ENCODE measurements around the gene PI4K2A.
A peak's percentile ranks its signal among the peaks of the same experiment; 100 is the strongest.

PI4K2A gene

DNA sequence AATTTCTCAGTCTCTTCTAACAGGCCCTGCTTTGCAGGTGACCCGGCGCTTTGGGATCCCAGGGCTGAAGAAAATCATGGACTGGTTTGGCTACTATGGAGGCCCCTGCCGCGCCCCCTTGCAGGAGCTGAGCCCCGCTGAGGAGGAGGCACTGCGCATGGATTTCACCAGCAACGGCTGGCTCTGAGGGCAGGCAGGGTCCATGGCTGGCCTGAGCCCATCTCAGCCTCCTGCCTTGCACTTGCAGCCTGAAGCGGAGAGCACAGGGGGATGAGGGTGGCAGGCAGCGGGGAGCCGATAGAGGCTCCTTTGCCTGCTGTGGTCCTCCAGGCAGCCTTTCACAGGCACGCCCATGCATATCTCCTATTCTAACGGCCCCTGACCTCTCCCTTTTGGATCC is 29.0 kb upstream of the PI4K2A start:
- Histone ChIP-seq H3K79me2 (ENCODE audit: low read length) (no peaks in the 10 kb centered on the region), H3K27me3 (ENCODE audit: low read depth, low read length) (no peaks in the 10 kb centered on the region), H4K20me1 (ENCODE audit: insufficient read depth, low read length) (no peaks in the 10 kb centered on the region), H3K9me3 (ENCODE audit: insufficient read depth, low read length) (no peaks in the 10 kb centered on the region), H3K27ac (ENCODE audit: low read length) (no peak overlapping the region), H2AFZ (ENCODE audit: low read depth, low read length) (no peak overlapping the region), H3K4me1 (ENCODE audit: low read length) (no peaks in the 10 kb centered on the region), H3K36me3 (replicated peaks; ENCODE audit: low read depth, low read length) (no peaks in the 10 kb centered on the region), H3K4me2 (ENCODE audit: low read length) (no peak overlapping the region), H3K4me3 (ENCODE audit: low read length) (no peak overlapping the region), H3K9ac (ENCODE audit: low read length) (no peak overlapping the region)
- no peak for TF ChIP-seq EZH2phosphoT487 (IDR thresholded peaks at IDR 0.05; ENCODE audit: low read depth)
- TF ChIP-seq, protein P1, sequence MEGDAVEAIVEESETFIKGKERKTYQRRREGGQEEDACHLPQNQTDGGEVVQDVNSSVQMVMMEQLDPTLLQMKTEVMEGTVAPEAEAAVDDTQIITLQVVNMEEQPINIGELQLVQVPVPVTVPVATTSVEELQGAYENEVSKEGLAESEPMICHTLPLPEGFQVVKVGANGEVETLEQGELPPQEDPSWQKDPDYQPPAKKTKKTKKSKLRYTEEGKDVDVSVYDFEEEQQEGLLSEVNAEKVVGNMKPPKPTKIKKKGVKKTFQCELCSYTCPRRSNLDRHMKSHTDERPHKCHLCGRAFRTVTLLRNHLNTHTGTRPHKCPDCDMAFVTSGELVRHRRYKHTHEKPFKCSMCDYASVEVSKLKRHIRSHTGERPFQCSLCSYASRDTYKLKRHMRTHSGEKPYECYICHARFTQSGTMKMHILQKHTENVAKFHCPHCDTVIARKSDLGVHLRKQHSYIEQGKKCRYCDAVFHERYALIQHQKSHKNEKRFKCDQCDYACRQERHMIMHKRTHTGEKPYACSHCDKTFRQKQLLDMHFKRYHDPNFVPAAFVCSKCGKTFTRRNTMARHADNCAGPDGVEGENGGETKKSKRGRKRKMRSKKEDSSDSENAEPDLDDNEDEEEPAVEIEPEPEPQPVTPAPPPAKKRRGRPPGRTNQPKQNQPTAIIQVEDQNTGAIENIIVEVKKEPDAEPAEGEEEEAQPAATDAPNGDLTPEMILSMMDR (IDR thresholded peaks at IDR 0.05; ENCODE audit: low read depth, low read length) = no peak

GRCh38 chr10:97612386-97612785 is 28.1 kb upstream of the PI4K2A start:
- Histone ChIP-seq H3K4me1 (ENCODE audit: low read length) (no peaks in the 10 kb centered on the region), H3K79me2 (ENCODE audit: low read length) (no peaks in the 10 kb centered on the region), H3K36me3 (replicated peaks; ENCODE audit: low read depth, low read length) (no peaks in the 10 kb centered on the region), H3K9me3 (ENCODE audit: insufficient read depth, low read length) (no peaks in the 10 kb centered on the region), H3K4me2 (ENCODE audit: low read length) (no peak overlapping the region), H3K9ac (ENCODE audit: low read length) (no peak overlapping the region), H4K20me1 (ENCODE audit: insufficient read depth, low read length) (no peaks in the 10 kb centered on the region), H3K27me3 (ENCODE audit: low read depth, low read length) (no peaks in the 10 kb centered on the region), H2AFZ (ENCODE audit: low read depth, low read length) (no peak overlapping the region), H3K27ac (ENCODE audit: low read length) (no peak overlapping the region), H3K4me3 (ENCODE audit: low read length) (no peak overlapping the region)
- TF ChIP-seq, protein P1 (IDR thresholded peaks at IDR 0.05; ENCODE audit: low read depth, low read length) = peak; percentile 25; the same call in 1 of the 2 replicates
- no peak for TF ChIP-seq EZH2phosphoT487 (IDR thresholded peaks at IDR 0.05; ENCODE audit: low read depth)

DNA sequence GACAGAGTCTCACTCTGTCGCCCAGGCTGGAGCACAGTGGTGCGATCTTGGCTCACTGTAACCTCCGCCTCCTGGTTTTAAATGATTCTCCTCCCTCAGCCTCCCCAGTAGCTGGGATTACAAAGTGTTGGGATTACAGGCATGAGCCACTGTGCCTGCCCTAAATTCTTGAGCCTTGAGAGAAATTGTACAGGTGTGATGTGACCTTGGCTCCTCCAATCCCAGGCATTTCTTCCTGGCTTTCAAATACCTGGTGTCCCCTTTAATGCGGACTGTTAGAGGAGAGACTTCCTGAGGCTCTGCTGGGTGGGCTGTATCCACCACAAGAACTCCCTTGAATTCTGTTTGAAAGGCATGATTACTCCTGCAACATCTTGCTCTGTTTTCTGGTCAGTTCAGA is 22.2 kb upstream of the PI4K2A start:
- Histone ChIP-seq H3K9ac (ENCODE audit: low read length) (no peak overlapping the region), H3K4me3 (ENCODE audit: low read length) (no peak overlapping the region), H2AFZ (ENCODE audit: low read depth, low read length) (no peak overlapping the region), H3K27me3 (ENCODE audit: low read depth, low read length) (no peaks in the 10 kb centered on the region), H4K20me1 (ENCODE audit: insufficient read depth, low read length) (no peaks in the 10 kb centered on the region), H3K9me3 (ENCODE audit: insufficient read depth, low read length) (no peaks in the 10 kb centered on the region), H3K4me1 (ENCODE audit: low read length) (no peaks in the 10 kb centered on the region), H3K36me3 (replicated peaks; ENCODE audit: low read depth, low read length) (no peaks in the 10 kb centered on the region), H3K27ac (ENCODE audit: low read length) (no peak overlapping the region), H3K79me2 (ENCODE audit: low read length) (no peaks in the 10 kb centered on the region), H3K4me2 (ENCODE audit: low read length) (no peak overlapping the region)
- no peak for TF ChIP-seq EZH2phosphoT487 (IDR thresholded peaks at IDR 0.05; ENCODE audit: low read depth)
- TF ChIP-seq, protein P1 (IDR thresholded peaks at IDR 0.05; ENCODE audit: low read depth, low read length) = no peak

- H3K79me2 ChIP-seq (ENCODE audit: low read length) = no peaks in the 10 kb centered on the region
- no peak overlapping the region for H3K27ac ChIP-seq (ENCODE audit: low read length)
- no peaks in the 10 kb centered on the region for H3K9me3 ChIP-seq (ENCODE audit: insufficient read depth, low read length)
- H2AFZ ChIP-seq (ENCODE audit: low read depth, low read length) = no peak overlapping the region
- no peak overlapping the region for H3K4me3 ChIP-seq (ENCODE audit: low read length)
- no peaks in the 10 kb centered on the region for H4K20me1 ChIP-seq (ENCODE audit: insufficient read depth, low read length)
- no peaks in the 10 kb centered on the region for H3K27me3 ChIP-seq (ENCODE audit: low read depth, low read length)
- H3K9ac ChIP-seq (ENCODE audit: low read length) = no peak overlapping the region
- TF ChIP-seq, protein P1 (IDR thresholded peaks at IDR 0.05; ENCODE audit: low read depth, low read length) = no peak
- no peak for TF ChIP-seq EZH2phosphoT487 (IDR thresholded peaks at IDR 0.05; ENCODE audit: low read depth)
- no peaks in the 10 kb centered on the region for H3K36me3 ChIP-seq (replicated peaks; ENCODE audit: low read depth, low read length)
- H3K4me2 ChIP-seq (ENCODE audit: low read length) = no peak overlapping the region
- H3K4me1 ChIP-seq (ENCODE audit: low read length) = no peaks in the 10 kb centered on the region
Observed at GRCh38 chr10:97618733-97619132, 21.7 kb upstream of the PI4K2A start.
